ENCODE results near the gene ATP8A2.

ATP8A2 gene

GRCh38 chr13:25901460-25902376 is 529.9 kb downstream of the ATP8A2 start:
- DNase-seq: no peak

- no peak for DNase-seq
Observed at GRCh38 chr13:25902455-25902854, 530.7 kb downstream of the ATP8A2 start.

GRCh38 chr13:25902891-25903341 is 531.1 kb downstream of the ATP8A2 start:
- no peak for DNase-seq

GRCh38 chr13:25904830-25905229 is 533.1 kb downstream of the ATP8A2 start:
- no peak for DNase-seq

- no peak for DNase-seq
Observed at GRCh38 chr13:25905611-25906010, 533.8 kb downstream of the ATP8A2 start.

GRCh38 chr13:25906191-25906661 is 534.5 kb downstream of the ATP8A2 start:
- no peak for DNase-seq

GRCh38 chr13:25908366-25908765 is 536.6 kb downstream of the ATP8A2 start:
- no peak for DNase-seq

- DNase-seq: no peak
Observed at GRCh38 chr13:25910243-25910642, 538.5 kb downstream of the ATP8A2 start.

- no peak for DNase-seq
Observed at GRCh38 chr13:25910991-25911419, 539.2 kb downstream of the ATP8A2 start.

- DNase-seq: no peak
Observed at GRCh38 chr13:25912961-25913360, 541.2 kb downstream of the ATP8A2 start.

GRCh38 chr13:25915840-25916518 is 544.2 kb downstream of the ATP8A2 start:
- DNase-seq: no peak

- DNase-seq: no peak
Observed at GRCh38 chr13:25920277-25920676, 548.5 kb downstream of the ATP8A2 start.

- DNase-seq: no peak
Observed at GRCh38 chr13:25920931-25921330, 549.2 kb downstream of the ATP8A2 start.

- DNase-seq: no peak
Observed at GRCh38 chr13:25922376-25922775, 550.6 kb downstream of the ATP8A2 start.

- no peak for DNase-seq
Observed at GRCh38 chr13:25923217-25924085, 551.7 kb downstream of the ATP8A2 start.

GRCh38 chr13:25927363-25927762 is 555.6 kb downstream of the ATP8A2 start:
- no peak for DNase-seq

GRCh38 chr13:25927932-25928331 is 556.2 kb downstream of the ATP8A2 start:
- no peak for DNase-seq

- no peak for DNase-seq
Observed at GRCh38 chr13:25928941-25929505, 557.2 kb downstream of the ATP8A2 start.

GRCh38 chr13:25929816-25930215 is 558.0 kb downstream of the ATP8A2 start:
- no peak for DNase-seq

GRCh38 chr13:25930653-25931052 is 558.9 kb downstream of the ATP8A2 start:
- DNase-seq: no peak

GRCh38 chr13:25932365-25932764 is 560.6 kb downstream of the ATP8A2 start:
- DNase-seq: no peak

GRCh38 chr13:25933520-25933919 is 561.7 kb downstream of the ATP8A2 start:
- DNase-seq: no peak

- no peak for DNase-seq
Observed at GRCh38 chr13:25934127-25934526, 562.4 kb downstream of the ATP8A2 start.
